Endothelial cell of umbilical vein (primary cell): ENCODE measurements around the gene DGKD. TPM values are rescaled to one million over a fixed set of nuclear protein-coding genes. Genes with fewer than 3 reads are reported as not detected.

ENCODE experiments used
- BruUV-seq: library from RNA; stranded (reverse); fragments of 400-500 nt; replicated peaks from 2 replicates; lab custom pipeline; 2021; lab: Mats Ljungman, UMichigan
- CTCF ChIA-PET: fragments of 300-600, 350-600 bp; sonication (Branson Sonifier 250); formaldehyde crosslinking; loops from one replicate; lab custom pipeline; 2021; ENCODE audit warnings: antibody characterized with exemption, inconsistent platforms; lab: Charles Lee
- POLR2A ChIA-PET: fragments of 300-600, 350-600 bp; sonication (Branson Sonifier 250); formaldehyde crosslinking; loops from one replicate; lab custom pipeline; 2021; ENCODE audit warnings: antibody characterized with exemption, inconsistent platforms; lab: Charles Lee
- DNase-seq: peaks from one replicate; pipeline ENCODE4 v3.0.0-alpha.2; 2011; ENCODE audit warnings: low read depth, low spot score
- FAIRE-seq: peaks from 2 replicates; lab custom pipeline; 2011; peaks lifted over from hg19 to GRCh38; lab: Jason Lieb, UNC
- H2AFZ ChIP-seq: 2 replicates; pipeline ENCODE4 v1.6.0; 2012; ENCODE audit warnings: low read depth, low read length, control low read depth, inconsistent platforms
- H3K27ac ChIP-seq: 2 replicates; pipeline ENCODE4 v1.5.1; 2011; ENCODE audit warnings: low read depth, mild to moderate bottlenecking, control low read depth, low read length, moderate library complexity; ENCODE audit not compliant: insufficient read depth
- H3K27me3 ChIP-seq, 2 experiments: 2 replicates each; pipeline versions ENCODE4 v1.6.0 to v1.6.1; 2011; ENCODE audit warnings: low read length in 2 of 2, mixed read lengths in 1 of 2; ENCODE audit not compliant: control insufficient read depth in 2 of 2, insufficient read depth in 2 of 2
- H3K36me3 ChIP-seq, 2 experiments: 2 replicates in 1 of 2; 3 replicates in 1 of 2; pipeline ENCODE4 v1.5.1; 2011; ENCODE audit warnings: low read length in 2 of 2, mild to moderate bottlenecking in 1 of 2, moderate library complexity in 1 of 2; ENCODE audit not compliant: control insufficient read depth in 2 of 2, insufficient read depth in 2 of 2; ENCODE audit errors: extremely low read depth in 1 of 2
- H3K4me1 ChIP-seq: 3 replicates; pipeline ENCODE4 v1.5.1; 2011; ENCODE audit warnings: mild to moderate bottlenecking, low read length; ENCODE audit not compliant: control insufficient read depth, insufficient read depth; ENCODE audit errors: extremely low read depth
- H3K4me2 ChIP-seq: 2 replicates; pipeline ENCODE4 v1.6.1; 2011; ENCODE audit warnings: low read length, control low read depth, mixed read lengths; ENCODE audit not compliant: insufficient read depth
- H3K4me3 ChIP-seq, 3 experiments: fragments of 200-600 bp in 1 of 3; sonication (generic), shearing (Covaris generic) in 1 of 3; replicated peaks in 1 of 3; 2 replicates each; pipeline ENCODE4 v1.5.1; 2011 to 2016; ENCODE audit warnings: control low read depth in 3 of 3, low read length in 3 of 3, mild to moderate bottlenecking in 2 of 3, inconsistent platforms in 1 of 3, low read depth in 1 of 3, moderate library complexity in 1 of 3; ENCODE audit not compliant: insufficient read depth in 1 of 3
- H3K79me2 ChIP-seq: 2 replicates; pipeline ENCODE4 v1.6.0; 2012; ENCODE audit warnings: low read length, inconsistent platforms; ENCODE audit not compliant: control insufficient read depth, insufficient read depth
- H3K9ac ChIP-seq: replicated peaks from 2 replicates; pipeline ENCODE3; 2011; ENCODE audit warnings: low read length, control low read depth; ENCODE audit not compliant: insufficient read depth; ENCODE audit errors: extremely low read depth
- H3K9me1 ChIP-seq: replicated peaks from 3 replicates; pipeline ENCODE4 v1.6.0; 2011; ENCODE audit warnings: mild to moderate bottlenecking, low read length; ENCODE audit not compliant: control insufficient read depth, insufficient read depth; ENCODE audit errors: extremely low read depth
- H3K9me3 ChIP-seq: replicated peaks from 2 replicates; pipeline ENCODE4 v1.5.1; 2012; ENCODE audit warnings: low read length, inconsistent platforms; ENCODE audit not compliant: control insufficient read depth, insufficient read depth
- H4K20me1 ChIP-seq: replicated peaks from 2 replicates; pipeline ENCODE3; 2011; ENCODE audit warnings: mild to moderate bottlenecking, low read length; ENCODE audit not compliant: control insufficient read depth, insufficient read depth; ENCODE audit errors: extremely low read depth
- CTCF ChIP-seq, 2 donors: IDR thresholded peaks; 1 replicate in 1 of 2; 2 replicates in 1 of 2; pipeline ENCODE4 v1.5.1; 2011; ENCODE audit warnings: low read length in 2 of 2, mild to moderate bottlenecking in 2 of 2, moderate library complexity in 2 of 2, control low read depth in 1 of 2, inconsistent platforms in 1 of 2, low read depth in 1 of 2; ENCODE audit not compliant: insufficient read depth in 1 of 2; ENCODE audit errors: extremely low read depth in 1 of 2
- EZH2 ChIP-seq: IDR thresholded peaks from 2 replicates; pipeline ENCODE4 v1.6.1; 2012; ENCODE audit warnings: borderline replicate concordance, low read depth, mild to moderate bottlenecking, moderate library complexity, low read length, inconsistent platforms; ENCODE audit not compliant: severe bottlenecking
- FOS ChIP-seq: IDR thresholded peaks from 2 replicates; pipeline ENCODE4 v1.6.1; 2011; ENCODE audit warnings: mild to moderate bottlenecking, low read length, moderate library complexity, borderline replicate concordance; ENCODE audit not compliant: insufficient read depth
- GATA2 ChIP-seq: IDR thresholded peaks from 2 replicates; pipeline ENCODE4 v1.7.0; 2011; ENCODE audit warnings: low read depth, mild to moderate bottlenecking, moderate library complexity, mixed read lengths, low read length; ENCODE audit not compliant: insufficient read length, insufficient read depth
- JUN ChIP-seq: IDR thresholded peaks from 2 replicates; pipeline ENCODE4 v1.6.1; 2011; ENCODE audit warnings: borderline replicate concordance, low read depth; ENCODE audit not compliant: insufficient read length, insufficient read depth
- MAX ChIP-seq: IDR thresholded peaks from 2 replicates; pipeline ENCODE4 v1.6.1; 2011; ENCODE audit not compliant: insufficient read depth, insufficient read length
- MYC ChIP-seq: IDR thresholded peaks from one replicate; pipeline ENCODE4 v1.6.1; 2011; ENCODE audit warnings: mild to moderate bottlenecking, low read depth, low read length
- POLR2A ChIP-seq: IDR thresholded peaks from 2 replicates; pipeline ENCODE4 v1.6.1; 2012; ENCODE audit warnings: low read depth, mild to moderate bottlenecking, control low read depth, low read length
- POLR2AphosphoS5 ChIP-seq: IDR thresholded peaks from 2 replicates; pipeline ENCODE4 v1.6.1; 2012; ENCODE audit warnings: low read depth, mild to moderate bottlenecking, control low read depth, low read length, moderate library complexity; ENCODE audit not compliant: insufficient read depth
- dilution Hi-C: fragments of 300-500 bp; cut with MboI; formaldehyde crosslinking; loops from one replicate; pipeline ENCODE4 v1.15.0; 2019; ENCODE audit warnings: low sequenced_read_pairs; ENCODE audit not compliant: extremely low pct_ligation_motif_present
- intact Hi-C: fragments of 100-400 bp; cut with micrococcal nuclease; formaldehyde crosslinking; loops from one replicate; pipeline ENCODE4 v1.10.0; 2022
- polyA plus RNA-seq, 4 experiments: library from polyadenylated mRNA; depleted of rRNA in 3 of 4; stranded (reverse) in 3 of 4; unstranded in 1 of 4; fragments of >200 nt; gene quantifications; 2 replicates each; pipeline versions ENCODE4 v1.2.1 to v1.2.3, GENCODE V29; 2011 to 2012; ENCODE audit warnings: missing spikeins in 1 of 4
- total RNA-seq: library from RNA; stranded (reverse); gene quantifications from 2 replicates; pipeline ENCODE4 v1.2.3, GENCODE V29; 2021

The DGKD gene
- total and polyA plus RNA-seq, 2 donors (not counting 3 experiments of a cell fraction or from before 2014, with no cell fraction given) = 10.8 to 36.6 TPM

- Histone ChIP-seq H3K9me3 (no peaks in the 10 kb centered on the region), H3K4me2 (no peak overlapping the region), H2AFZ (no peak overlapping the region), H3K36me3 (no peaks in the 10 kb centered on the region), H3K79me2 (no peaks in the 10 kb centered on the region), H3K27ac (no peak overlapping the region), H3K4me3 (no peak overlapping the region), H3K9me1 (no peaks in the 10 kb centered on the region), H4K20me1 (no peaks in the 10 kb centered on the region), H3K9ac (no peak overlapping the region), H3K27me3 (no peaks in the 10 kb centered on the region), H3K4me1 (peaks cover 6% of the 10 kb centered on the region)
- intact Hi-C loops = no loop called here
- ChIA-PET POLR2A (interaction anchor here (0.5 kb wide), 1 partner anchor 36 kb away, joined by 3 read pairs; no protein-coding TSS in a partner anchor), CTCF (interaction anchor here (0.6 to 2.1 kb wide), 3 partner anchors 9 to 32 kb away, joined by 3 to 6 read pairs (median 4); no protein-coding TSS in a partner anchor)
- BruUV-seq = no TSS peak
- dilution Hi-C loops = no loop called here
- DNase-seq (peak; percentile 20), FAIRE-seq (no peak)
- TF ChIP-seq GATA2 (no peak), MYC (no peak), CTCF (IDR thresholded peaks at IDR 0.05; ENCODE audit: extremely low read depth in 1 of 2, insufficient read depth in 1 of 2, low read depth in 1 of 2, low read length in 2 of 2) (no peak), JUN (no peak), EZH2 (no peak), POLR2AphosphoS5 (no peak), MAX (no peak), POLR2A (no peak), FOS (no peak)
Observed at GRCh38 chr2:233386382-233387041, 32.2 kb downstream of the DGKD start.
